Measurements from ENCODE around the gene CCDC60.

CCDC60 gene

GRCh38 chr12:119447618-119448017 lies 113.1 kb downstream of the CCDC60 start:
- no peak for DNase-seq

GRCh38 chr12:119448611-119449131 lies 114.1 kb downstream of the CCDC60 start:
- DNase-seq = no peak

- DNase-seq = no peak
These were observed 116.2 kb downstream of the CCDC60 start for GRCh38 chr12:119450771-119451170.

- DNase-seq = no peak
These were observed 122.3 kb downstream of the CCDC60 start for GRCh38 chr12:119456824-119457223.

GRCh38 chr12:119457271-119457670 lies 122.7 kb downstream of the CCDC60 start:
- no peak for DNase-seq

- DNase-seq = no peak
These were observed 125.0 kb downstream of the CCDC60 start for GRCh38 chr12:119459481-119459880.

- DNase-seq = no peak
These were observed 126.3 kb downstream of the CCDC60 start for GRCh38 chr12:119460876-119461275.

- DNase-seq = no peak
These were observed 127.2 kb downstream of the CCDC60 start for GRCh38 chr12:119461636-119462214.

- no peak for DNase-seq
These were observed 128.8 kb downstream of the CCDC60 start for GRCh38 chr12:119463211-119463926.

GRCh38 chr12:119468296-119468695 lies 133.8 kb downstream of the CCDC60 start:
- DNase-seq = no peak

- DNase-seq = no peak
These were observed 141.1 kb downstream of the CCDC60 start for GRCh38 chr12:119475650-119476049.

GRCh38 chr12:119476951-119477350 lies 142.4 kb downstream of the CCDC60 start:
- no peak for DNase-seq

- DNase-seq = no peak
These were observed 144.6 kb downstream of the CCDC60 start for GRCh38 chr12:119479121-119479561.

GRCh38 chr12:119480551-119480950 lies 146.0 kb downstream of the CCDC60 start:
- no peak for DNase-seq

- DNase-seq = no peak
These were observed 152.1 kb downstream of the CCDC60 start for GRCh38 chr12:119486599-119487154.

- no peak for DNase-seq
These were observed 157.3 kb downstream of the CCDC60 start for GRCh38 chr12:119491814-119492213.

- DNase-seq = no peak
These were observed 165.7 kb downstream of the CCDC60 start for GRCh38 chr12:119500209-119500608.

- no peak for DNase-seq
These were observed 166.5 kb downstream of the CCDC60 start for GRCh38 chr12:119501052-119501451.

- DNase-seq = no peak
These were observed 170.5 kb downstream of the CCDC60 start for GRCh38 chr12:119505001-119505400.

GRCh38 chr12:119512772-119513497 lies 178.4 kb downstream of the CCDC60 start:
- DNase-seq = no peak

- no peak for DNase-seq
These were observed 193.7 kb downstream of the CCDC60 start for GRCh38 chr12:119528241-119528640.

GRCh38 chr12:119540476-119540875 lies 205.9 kb downstream of the CCDC60 start:
- no peak for DNase-seq
